Liver (tissue), 9 donors: ENCODE results near the gene ANKS3. TPM values are rescaled to one million over a fixed set of nuclear protein-coding genes. Genes with fewer than 3 reads are reported as not detected.

Source experiments
- DNase-seq: peaks from one replicate; pipeline ENCODE4 v3.0.0-alpha.2; 2017; ENCODE audit warnings: low spot score
- H3K27ac ChIP-seq, 2 donors: one replicate each; pipeline ENCODE4 v1.7.0; 2013; ENCODE audit warnings: inconsistent platforms in 2 of 2, low read length in 2 of 2, control low read depth in 1 of 2, low read depth in 1 of 2, mild to moderate bottlenecking in 1 of 2
- H3K27me3 ChIP-seq, 4 donors: one replicate each; pipeline versions ENCODE4 v1.6.1 to v1.7.0; 2013; ENCODE audit warnings: low read length in 3 of 4, inconsistent platforms in 1 of 4, mild to moderate bottlenecking in 1 of 4, moderate library complexity in 1 of 4; ENCODE audit not compliant: control insufficient read depth in 4 of 4, insufficient read depth in 4 of 4
- H3K36me3 ChIP-seq, 4 donors: one replicate each; pipeline versions ENCODE4 v1.6.1 to v1.7.0; 2013; ENCODE audit warnings: low read length in 3 of 4, mild to moderate bottlenecking in 3 of 4, low read depth in 1 of 4, moderate library complexity in 1 of 4; ENCODE audit not compliant: control insufficient read depth in 4 of 4, insufficient read depth in 3 of 4
- H3K4me1 ChIP-seq, 4 donors: one replicate each; pipeline versions ENCODE4 v1.6.1 to v1.7.0; 2013; ENCODE audit warnings: low read length in 3 of 4, mild to moderate bottlenecking in 3 of 4, moderate library complexity in 1 of 4; ENCODE audit not compliant: control insufficient read depth in 4 of 4, insufficient read depth in 4 of 4
- H3K4me3 ChIP-seq, 3 donors: one replicate each; pipeline versions ENCODE4 v1.6.1 to v1.7.0; 2013; ENCODE audit warnings: low read length in 3 of 3, control low read depth in 1 of 3, low read depth in 1 of 3, mild to moderate bottlenecking in 1 of 3
- H3K9ac ChIP-seq, 2 donors: one replicate each; pipeline ENCODE4 v1.7.0; 2013; ENCODE audit warnings: low read length in 2 of 2, mild to moderate bottlenecking in 2 of 2, moderate library complexity in 2 of 2, control low read depth in 1 of 2, low read depth in 1 of 2
- H3K9me3 ChIP-seq, 4 donors: one replicate each; pipeline versions ENCODE4 v1.6.1 to v1.7.0; 2013; ENCODE audit warnings: low read length in 3 of 4; ENCODE audit not compliant: control insufficient read depth in 4 of 4
- EGR1 ChIP-seq, 2 donors: IDR thresholded peaks; 2 replicates each; pipeline ENCODE4 v1.6.1; 2016 to 2018; ENCODE audit warnings: antibody characterized with exemption in 2 of 2, low read depth in 2 of 2
- GABPA ChIP-seq, 2 donors: IDR thresholded peaks in 1 of 2; conservative IDR thresholded peaks in 1 of 2; 2 replicates each; pipeline ENCODE4 v1.6.1; 2016; ENCODE audit warnings: antibody characterized with exemption in 2 of 2, mild to moderate bottlenecking in 1 of 2, moderate library complexity in 1 of 2
- HNF4A ChIP-seq, 2 donors: conservative IDR thresholded peaks; 2 replicates each; pipeline ENCODE4 v1.6.1; 2016; ENCODE audit warnings: antibody characterized with exemption in 2 of 2, mild to moderate bottlenecking in 2 of 2
- HNF4G ChIP-seq: IDR thresholded peaks from 2 replicates; pipeline ENCODE4 v1.6.1; 2016; ENCODE audit warnings: antibody characterized with exemption
- JUND ChIP-seq, 2 donors: IDR thresholded peaks; 2 replicates each; pipeline ENCODE4 v1.6.1; 2016; ENCODE audit warnings: antibody characterized with exemption in 2 of 2
- NR2F2 ChIP-seq: IDR thresholded peaks from 2 replicates; pipeline ENCODE4 v1.6.1; 2016; ENCODE audit warnings: antibody characterized with exemption
- RAD21 ChIP-seq, 2 donors: IDR thresholded peaks; 2 replicates each; pipeline ENCODE4 v1.6.1; 2016; ENCODE audit warnings: antibody characterized with exemption in 2 of 2, mild to moderate bottlenecking in 2 of 2
- RXRA ChIP-seq, 2 donors: IDR thresholded peaks; 2 replicates each; pipeline ENCODE4 v1.6.1; 2017 to 2018; ENCODE audit warnings: antibody characterized with exemption in 2 of 2, mild to moderate bottlenecking in 1 of 2
- SP1 ChIP-seq: IDR thresholded peaks from 2 replicates; pipeline ENCODE4 v1.6.1; 2018; ENCODE audit warnings: antibody characterized with exemption, mild to moderate bottlenecking
- TAF1 ChIP-seq: conservative IDR thresholded peaks from 2 replicates; pipeline ENCODE4 v1.6.1; 2016; ENCODE audit warnings: antibody characterized with exemption, mild to moderate bottlenecking
- YY1 ChIP-seq: IDR thresholded peaks from 2 replicates; pipeline ENCODE4 v1.6.1; 2016; ENCODE audit warnings: antibody characterized with exemption, mild to moderate bottlenecking
- WGBS: extraction: QIAGEN DNeasy Blood & Tissue Kit; methylation state at CpG from one replicate; pipeline ENCODE4 v1.1.7; 2013; 5-methylcytosine and 5-hydroxymethylcytosine counted together
- polyA plus RNA-seq, 2 donors: library from polyadenylated mRNA; stranded (reverse) in 1 of 2; unstranded in 1 of 2; fragments of 200-250 nt in 1 of 2; fragments of >200 nt in 1 of 2; fragmentation: Nextera tagmentation in 1 of 2; extraction: Ambion mirVana in 1 of 2; gene quantifications; one replicate each; pipeline versions ENCODE4 v1.2.1 to v1.2.3, GENCODE V29; 2013 to 2015
- total RNA-seq, 2 donors: library from RNA; depleted of rRNA; stranded (reverse); fragments of >200 nt; gene quantifications; one replicate each; pipeline ENCODE4 v1.2.3, GENCODE V29; 2014
- TF ChIP-seq, protein P1 (sequence below): IDR thresholded peaks from 2 replicates; pipeline ENCODE4 v1.6.1; 2016; ENCODE audit warnings: antibody characterized with exemption, mild to moderate bottlenecking
- TF ChIP-seq, protein P2 (sequence below): fragments of 150-350 bp; IDR thresholded peaks from 2 replicates; pipeline ENCODE4 v1.5.1; 2017; ENCODE audit warnings: improper control_type of control experiment, low read depth, low read length; ENCODE audit not compliant: missing input control
- TF ChIP-seq, protein P3 (sequence below): IDR thresholded peaks from 2 replicates; pipeline ENCODE4 v1.6.1; 2016; ENCODE audit warnings: antibody characterized with exemption
- TF ChIP-seq, protein P4 (sequence below): IDR thresholded peaks from 2 replicates; pipeline ENCODE4 v1.6.1; 2016; ENCODE audit warnings: antibody characterized with exemption
- TF ChIP-seq, protein P5 (sequence below): IDR thresholded peaks from 2 replicates; pipeline ENCODE4 v1.6.1; 2016; ENCODE audit warnings: antibody characterized with exemption
- donor health status: healthy.
- donor health status: healthy.
- donor health status: healthy.
- donor health status: healthy.
- donor health status: healthy.

Gene ANKS3
- total and polyA plus RNA-seq, 4 donors, result 4.0 to 14.0 (median 4.7) TPM

DNA sequence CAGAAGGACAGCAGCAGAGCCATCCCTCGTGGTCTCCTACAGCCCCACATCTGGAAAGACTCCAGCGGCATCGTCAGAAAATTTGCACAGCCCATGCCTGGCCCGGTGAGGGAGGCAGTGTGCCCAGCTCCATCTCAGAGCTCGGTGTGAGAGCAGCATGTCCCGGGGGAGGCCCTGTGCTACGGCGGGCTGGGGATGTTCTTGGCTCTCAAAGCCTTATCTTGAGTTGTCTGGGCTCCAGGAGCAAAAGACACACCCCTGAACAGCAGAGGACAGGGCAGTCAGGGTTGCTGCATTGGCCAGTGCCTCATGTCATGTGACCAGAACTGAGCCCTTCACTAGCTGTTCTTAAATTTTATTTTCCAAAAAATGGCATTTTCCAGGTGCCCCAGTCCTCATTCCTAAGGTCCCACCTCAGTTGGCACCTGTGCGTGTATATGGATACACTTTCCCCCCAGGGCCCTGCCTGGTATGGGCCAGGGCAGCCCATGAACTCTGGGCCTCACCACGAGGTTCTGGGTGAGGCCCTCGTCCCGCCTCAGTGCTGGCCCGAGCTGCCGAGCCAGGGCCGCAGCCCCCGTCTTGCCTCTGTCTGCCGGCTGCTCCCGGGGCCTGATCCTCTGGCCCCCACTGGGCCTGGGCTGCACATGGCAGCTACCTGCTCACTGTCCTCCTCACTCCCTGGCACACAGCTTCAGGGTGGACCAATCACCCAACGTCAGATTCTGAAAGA is 37.7 kb downstream of the ANKS3 start:
- no peak for DNase-seq

More for the DNA sequence above, 37.7 kb downstream of the ANKS3 start:
- Histone ChIP-seq H3K9me3 (no peaks in the 10 kb centered on the region), H3K4me1 (peaks cover 6 to 36% (median 25%) of the 10 kb centered on the region in 4 donors), H3K36me3 (peaks cover 7 to 46% (median 17%) of the 10 kb centered on the region in 4 donors), H3K27me3 (no peaks in the 10 kb centered on the region), H3K9ac (no peak overlapping the region), H3K27ac (no peak overlapping the region), H3K4me3 (no peak overlapping the region)
- WGBS, result 80% methylated on average over 19 of the region's 19 CpGs
- no peak for TF ChIP-seq HNF4A (conservative IDR thresholded peaks at IDR 0.05)
- TF ChIP-seq SP1, result no peak
- no peak for TF ChIP-seq YY1
- TF ChIP-seq, protein P1, sequence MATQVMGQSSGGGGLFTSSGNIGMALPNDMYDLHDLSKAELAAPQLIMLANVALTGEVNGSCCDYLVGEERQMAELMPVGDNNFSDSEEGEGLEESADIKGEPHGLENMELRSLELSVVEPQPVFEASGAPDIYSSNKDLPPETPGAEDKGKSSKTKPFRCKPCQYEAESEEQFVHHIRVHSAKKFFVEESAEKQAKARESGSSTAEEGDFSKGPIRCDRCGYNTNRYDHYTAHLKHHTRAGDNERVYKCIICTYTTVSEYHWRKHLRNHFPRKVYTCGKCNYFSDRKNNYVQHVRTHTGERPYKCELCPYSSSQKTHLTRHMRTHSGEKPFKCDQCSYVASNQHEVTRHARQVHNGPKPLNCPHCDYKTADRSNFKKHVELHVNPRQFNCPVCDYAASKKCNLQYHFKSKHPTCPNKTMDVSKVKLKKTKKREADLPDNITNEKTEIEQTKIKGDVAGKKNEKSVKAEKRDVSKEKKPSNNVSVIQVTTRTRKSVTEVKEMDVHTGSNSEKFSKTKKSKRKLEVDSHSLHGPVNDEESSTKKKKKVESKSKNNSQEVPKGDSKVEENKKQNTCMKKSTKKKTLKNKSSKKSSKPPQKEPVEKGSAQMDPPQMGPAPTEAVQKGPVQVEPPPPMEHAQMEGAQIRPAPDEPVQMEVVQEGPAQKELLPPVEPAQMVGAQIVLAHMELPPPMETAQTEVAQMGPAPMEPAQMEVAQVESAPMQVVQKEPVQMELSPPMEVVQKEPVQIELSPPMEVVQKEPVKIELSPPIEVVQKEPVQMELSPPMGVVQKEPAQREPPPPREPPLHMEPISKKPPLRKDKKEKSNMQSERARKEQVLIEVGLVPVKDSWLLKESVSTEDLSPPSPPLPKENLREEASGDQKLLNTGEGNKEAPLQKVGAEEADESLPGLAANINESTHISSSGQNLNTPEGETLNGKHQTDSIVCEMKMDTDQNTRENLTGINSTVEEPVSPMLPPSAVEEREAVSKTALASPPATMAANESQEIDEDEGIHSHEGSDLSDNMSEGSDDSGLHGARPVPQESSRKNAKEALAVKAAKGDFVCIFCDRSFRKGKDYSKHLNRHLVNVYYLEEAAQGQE, result no peak
- TF ChIP-seq NR2F2, result no peak
- no peak for TF ChIP-seq EGR1 (IDR thresholded peaks at IDR 0.05; ENCODE audit: low read depth in 2 of 2)
- no peak for TF ChIP-seq RXRA (IDR thresholded peaks at IDR 0.05)
- TF ChIP-seq GABPA (IDR thresholded peaks at IDR 0.05 in 1 of 2, conservative IDR thresholded peaks at IDR 0.05 in 1 of 2), result no peak
- TF ChIP-seq, protein P2, sequence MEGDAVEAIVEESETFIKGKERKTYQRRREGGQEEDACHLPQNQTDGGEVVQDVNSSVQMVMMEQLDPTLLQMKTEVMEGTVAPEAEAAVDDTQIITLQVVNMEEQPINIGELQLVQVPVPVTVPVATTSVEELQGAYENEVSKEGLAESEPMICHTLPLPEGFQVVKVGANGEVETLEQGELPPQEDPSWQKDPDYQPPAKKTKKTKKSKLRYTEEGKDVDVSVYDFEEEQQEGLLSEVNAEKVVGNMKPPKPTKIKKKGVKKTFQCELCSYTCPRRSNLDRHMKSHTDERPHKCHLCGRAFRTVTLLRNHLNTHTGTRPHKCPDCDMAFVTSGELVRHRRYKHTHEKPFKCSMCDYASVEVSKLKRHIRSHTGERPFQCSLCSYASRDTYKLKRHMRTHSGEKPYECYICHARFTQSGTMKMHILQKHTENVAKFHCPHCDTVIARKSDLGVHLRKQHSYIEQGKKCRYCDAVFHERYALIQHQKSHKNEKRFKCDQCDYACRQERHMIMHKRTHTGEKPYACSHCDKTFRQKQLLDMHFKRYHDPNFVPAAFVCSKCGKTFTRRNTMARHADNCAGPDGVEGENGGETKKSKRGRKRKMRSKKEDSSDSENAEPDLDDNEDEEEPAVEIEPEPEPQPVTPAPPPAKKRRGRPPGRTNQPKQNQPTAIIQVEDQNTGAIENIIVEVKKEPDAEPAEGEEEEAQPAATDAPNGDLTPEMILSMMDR, result no peak
- TF ChIP-seq HNF4G, result no peak
- TF ChIP-seq, protein P3, sequence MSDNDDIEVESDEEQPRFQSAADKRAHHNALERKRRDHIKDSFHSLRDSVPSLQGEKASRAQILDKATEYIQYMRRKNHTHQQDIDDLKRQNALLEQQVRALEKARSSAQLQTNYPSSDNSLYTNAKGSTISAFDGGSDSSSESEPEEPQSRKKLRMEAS, result no peak
- TF ChIP-seq JUND (IDR thresholded peaks at IDR 0.05), result no peak
- TF ChIP-seq, protein P4, sequence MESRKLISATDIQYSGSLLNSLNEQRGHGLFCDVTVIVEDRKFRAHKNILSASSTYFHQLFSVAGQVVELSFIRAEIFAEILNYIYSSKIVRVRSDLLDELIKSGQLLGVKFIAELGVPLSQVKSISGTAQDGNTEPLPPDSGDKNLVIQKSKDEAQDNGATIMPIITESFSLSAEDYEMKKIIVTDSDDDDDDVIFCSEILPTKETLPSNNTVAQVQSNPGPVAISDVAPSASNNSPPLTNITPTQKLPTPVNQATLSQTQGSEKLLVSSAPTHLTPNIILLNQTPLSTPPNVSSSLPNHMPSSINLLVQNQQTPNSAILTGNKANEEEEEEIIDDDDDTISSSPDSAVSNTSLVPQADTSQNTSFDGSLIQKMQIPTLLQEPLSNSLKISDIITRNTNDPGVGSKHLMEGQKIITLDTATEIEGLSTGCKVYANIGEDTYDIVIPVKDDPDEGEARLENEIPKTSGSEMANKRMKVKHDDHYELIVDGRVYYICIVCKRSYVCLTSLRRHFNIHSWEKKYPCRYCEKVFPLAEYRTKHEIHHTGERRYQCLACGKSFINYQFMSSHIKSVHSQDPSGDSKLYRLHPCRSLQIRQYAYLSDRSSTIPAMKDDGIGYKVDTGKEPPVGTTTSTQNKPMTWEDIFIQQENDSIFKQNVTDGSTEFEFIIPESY, result no peak
- TF ChIP-seq, protein P5, sequence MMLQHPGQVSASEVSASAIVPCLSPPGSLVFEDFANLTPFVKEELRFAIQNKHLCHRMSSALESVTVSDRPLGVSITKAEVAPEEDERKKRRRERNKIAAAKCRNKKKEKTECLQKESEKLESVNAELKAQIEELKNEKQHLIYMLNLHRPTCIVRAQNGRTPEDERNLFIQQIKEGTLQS, result no peak
- no peak for TF ChIP-seq TAF1
- TF ChIP-seq RAD21 (IDR thresholded peaks at IDR 0.05), result no peak
